Ovary (tissue), 3 donors: ENCODE data around the gene UNKL.

ENCODE experiments used
- CTCF ChIP-seq, 3 donors: fragments of 450-650 bp in 2 of 3; fragments of 200-600 bp in 1 of 3; IDR thresholded peaks; one replicate each; pipeline versions ENCODE4 v1.5.1 to v1.8.0; 2016 to 2022; ENCODE audit warnings: antibody characterized with exemption in 3 of 3, mild to moderate bottlenecking in 1 of 3
- EP300 ChIP-seq: sonication (generic); formaldehyde crosslinking; IDR thresholded peaks from one replicate; pipeline ENCODE4 v1.6.1; 2017; ENCODE audit warnings: antibody characterized with exemption
- POLR2A ChIP-seq: fragments of 450-650 bp; IDR thresholded peaks from one replicate; pipeline ENCODE4 v1.6.1; 2017; ENCODE audit warnings: antibody characterized with exemption, mild to moderate bottlenecking, moderate library complexity
- donor health status: DM: no; HTN: no; CAD: no.

GRCh38 chr16:1320097-1320496 is 94.4 kb downstream of the UNKL start:
- TF ChIP-seq EP300 = no peak
- no peak for TF ChIP-seq POLR2A
- no peak for TF ChIP-seq CTCF (IDR thresholded peaks at IDR 0.05)
